Measurements from ENCODE around the gene TBX19.

DNA sequence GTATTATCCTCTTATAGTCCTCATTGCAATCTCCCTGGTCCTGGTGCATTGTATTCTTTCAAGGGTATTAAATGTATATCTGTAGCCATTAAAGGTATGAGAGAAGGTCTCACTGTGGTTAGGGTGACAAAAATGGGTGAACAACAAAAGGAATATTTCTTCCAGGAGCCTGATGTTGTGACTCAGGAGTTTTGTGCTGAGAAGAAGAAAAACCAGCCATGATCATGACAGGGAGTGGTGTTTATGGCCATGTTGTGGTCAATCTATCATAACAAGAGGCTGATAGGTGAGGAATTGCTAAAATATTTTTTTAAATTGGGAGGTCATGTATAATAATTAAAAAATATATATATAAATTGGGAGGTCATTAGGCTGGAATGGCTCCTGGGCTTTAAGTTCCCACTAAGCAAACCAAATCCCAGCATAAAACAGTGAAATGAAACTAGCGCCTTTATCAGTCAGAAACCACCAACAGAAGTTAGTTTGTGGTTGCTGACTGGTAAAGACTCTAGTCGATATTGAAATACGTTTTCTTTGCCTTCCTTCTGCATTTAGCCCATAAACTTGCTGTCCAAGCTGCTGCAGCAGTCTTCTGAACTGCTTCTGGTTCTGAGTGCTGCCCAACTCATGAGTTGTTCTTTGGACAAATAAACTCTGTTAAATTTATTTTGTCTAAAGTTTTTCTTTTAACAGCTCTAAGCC, 60.3 kb downstream of the TBX19 start:
- TF ChIP-seq, protein P1, sequence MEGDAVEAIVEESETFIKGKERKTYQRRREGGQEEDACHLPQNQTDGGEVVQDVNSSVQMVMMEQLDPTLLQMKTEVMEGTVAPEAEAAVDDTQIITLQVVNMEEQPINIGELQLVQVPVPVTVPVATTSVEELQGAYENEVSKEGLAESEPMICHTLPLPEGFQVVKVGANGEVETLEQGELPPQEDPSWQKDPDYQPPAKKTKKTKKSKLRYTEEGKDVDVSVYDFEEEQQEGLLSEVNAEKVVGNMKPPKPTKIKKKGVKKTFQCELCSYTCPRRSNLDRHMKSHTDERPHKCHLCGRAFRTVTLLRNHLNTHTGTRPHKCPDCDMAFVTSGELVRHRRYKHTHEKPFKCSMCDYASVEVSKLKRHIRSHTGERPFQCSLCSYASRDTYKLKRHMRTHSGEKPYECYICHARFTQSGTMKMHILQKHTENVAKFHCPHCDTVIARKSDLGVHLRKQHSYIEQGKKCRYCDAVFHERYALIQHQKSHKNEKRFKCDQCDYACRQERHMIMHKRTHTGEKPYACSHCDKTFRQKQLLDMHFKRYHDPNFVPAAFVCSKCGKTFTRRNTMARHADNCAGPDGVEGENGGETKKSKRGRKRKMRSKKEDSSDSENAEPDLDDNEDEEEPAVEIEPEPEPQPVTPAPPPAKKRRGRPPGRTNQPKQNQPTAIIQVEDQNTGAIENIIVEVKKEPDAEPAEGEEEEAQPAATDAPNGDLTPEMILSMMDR (IDR thresholded peaks at IDR 0.05 in 4 of 5, conservative IDR thresholded peaks at IDR 0.05 in 1 of 5): no peak
- TF ChIP-seq POLR2A (IDR thresholded peaks at IDR 0.05): no peak
